NCI-H2107 (cell line): Measurements from ENCODE around the gene PACRG.

Experiments used
- DNase-seq: peaks from one replicate; lab custom pipeline; 2025; lab: John Stamatoyannopoulos, UW

Gene PACRG

GRCh38 chr6:163354085-163354484, 626.3 kb downstream of the PACRG start:
- no peak for DNase-seq

GRCh38 chr6:163354761-163355425, 627.1 kb downstream of the PACRG start:
- no peak for DNase-seq

- DNase-seq = no peak
Observed at GRCh38 chr6:163355426-163355991, 627.7 kb downstream of the PACRG start.

GRCh38 chr6:163356324-163356723, 628.5 kb downstream of the PACRG start:
- DNase-seq = no peak

GRCh38 chr6:163356743-163357142, 629.0 kb downstream of the PACRG start:
- no peak for DNase-seq

GRCh38 chr6:163364641-163365040, 636.9 kb downstream of the PACRG start:
- no peak for DNase-seq
